ENCODE measurements around the gene UBQLN2. TPM values are rescaled to one million over a fixed set of nuclear protein-coding genes. Genes with fewer than 3 reads are reported as not detected.

Gene UBQLN2
- total RNA-seq, 4 donors from 2014 or later, result 27.2 to 36.0 (median 31.4) TPM

- no peaks in the 10 kb centered on the region for H3K9me3 ChIP-seq
- H3K36me3 ChIP-seq, result no peaks in the 10 kb centered on the region
- no peaks in the 10 kb centered on the region for H3K4me1 ChIP-seq
- 74% methylated on average over 4 of the region's 4 CpGs for WGBS
- TF ChIP-seq EP300 (IDR thresholded peaks at IDR 0.05) (no peak), POLR2A (IDR thresholded peaks at IDR 0.05) (no peak), CTCF (IDR thresholded peaks at IDR 0.05) (no peak), POLR2AphosphoS5 (IDR thresholded peaks at IDR 0.05) (no peak)
- no peaks in the 10 kb centered on the region for H3K27me3 ChIP-seq
- H3K27ac ChIP-seq, result no peak overlapping the region
- H3K4me3 ChIP-seq, result no peak overlapping the region
- DNase-seq (ENCODE audit: low spot score in 2 of 2), result no peak
Observed at GRCh38 chrX:56554870-56555269, 8.6 kb upstream of the UBQLN2 start.

GRCh38 chrX:56557376-56557929 is 6.0 kb upstream of the UBQLN2 start:
- WGBS, result 90% methylated on average over 2 of the region's 2 CpGs
- no peak overlapping the region for H3K4me3 ChIP-seq
- H3K9me3 ChIP-seq, result no peaks in the 10 kb centered on the region
- TF ChIP-seq EP300 (IDR thresholded peaks at IDR 0.05) (no peak), POLR2AphosphoS5 (IDR thresholded peaks at IDR 0.05) (no peak), POLR2A (IDR thresholded peaks at IDR 0.05) (no peak), CTCF (IDR thresholded peaks at IDR 0.05) (no peak)
- H3K27me3 ChIP-seq, result no peaks in the 10 kb centered on the region
- no peak for DNase-seq (ENCODE audit: low spot score in 2 of 2)
- H3K27ac ChIP-seq, result no peak overlapping the region
- no peaks in the 10 kb centered on the region for H3K36me3 ChIP-seq
- no peaks in the 10 kb centered on the region for H3K4me1 ChIP-seq

GRCh38 chrX:56564164-56564885 is 898 bp downstream of the UBQLN2 start:
- Histone ChIP-seq H3K36me3 (no peaks in the 10 kb centered on the region), H3K4me1 (peaks cover 23% of the 10 kb centered on the region), H3K9me3 (no peaks in the 10 kb centered on the region), H3K27ac (peak overlapping the region; percentile 98), H3K27me3 (no peaks in the 10 kb centered on the region), H3K4me3 (peak overlapping the region; percentile 70)
- WGBS, result 46% methylated on average over 21 of the region's 23 CpGs
- TF ChIP-seq EP300 (IDR thresholded peaks at IDR 0.05) (no peak), CTCF (IDR thresholded peaks at IDR 0.05) (no peak), POLR2AphosphoS5 (IDR thresholded peaks at IDR 0.05) (no peak), POLR2A (IDR thresholded peaks at IDR 0.05) (no peak)
- no peak for DNase-seq (ENCODE audit: low spot score in 2 of 2)

- H3K9me3 ChIP-seq, result no peaks in the 10 kb centered on the region
- H3K36me3 ChIP-seq, result no peaks in the 10 kb centered on the region
- WGBS, result 34% methylated on average over 18 of the region's 20 CpGs
- peaks cover 23% of the 10 kb centered on the region for H3K4me1 ChIP-seq
- no peak overlapping the region for H3K27ac ChIP-seq
- TF ChIP-seq POLR2A (IDR thresholded peaks at IDR 0.05) (no peak), EP300 (IDR thresholded peaks at IDR 0.05) (no peak), POLR2AphosphoS5 (IDR thresholded peaks at IDR 0.05) (no peak), CTCF (IDR thresholded peaks at IDR 0.05) (no peak)
- peak overlapping the region; percentile 70 for H3K4me3 ChIP-seq
- H3K27me3 ChIP-seq, result no peaks in the 10 kb centered on the region
- no peak for DNase-seq (ENCODE audit: low spot score in 2 of 2)
Observed at GRCh38 chrX:56564921-56565840, 1.8 kb downstream of the UBQLN2 start.
